Measurements from ENCODE around the gene CACNA1F. TPM values are rescaled to one million over a fixed set of nuclear protein-coding genes. Genes with fewer than 3 reads are reported as not detected.

Gene CACNA1F
- total RNA-seq = under 1 TPM; 0.16 to 0.19 TPM
- 0.24 TPM for polyA plus RNA-seq (ENCODE audit: insufficient read depth, low read depth, low replicate concordance)
- long read RNA-seq, donor 1 = 0 reads
- long read RNA-seq, donor 2 = 0 reads

DNA sequence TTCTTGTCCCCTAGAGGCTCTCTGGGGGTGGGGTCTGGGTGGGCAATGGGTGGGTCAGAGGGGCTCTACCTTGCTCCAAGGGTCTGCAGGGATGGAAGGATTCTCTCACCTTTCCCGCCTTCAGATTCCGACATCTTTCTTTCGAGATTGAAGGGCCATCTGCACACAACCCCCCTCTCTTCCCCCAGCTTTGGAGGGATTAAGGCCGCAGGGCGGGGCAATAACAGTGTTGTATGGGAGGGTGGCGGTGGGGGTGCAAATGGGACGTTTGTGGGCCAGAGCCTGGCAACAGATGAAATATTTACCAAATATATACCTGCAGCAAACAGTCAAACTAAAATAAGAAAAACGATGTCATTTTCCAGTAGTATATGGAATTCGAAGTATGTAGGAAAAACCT is at the start of gene CACNA1F:
CACNA1F (minus strand) TSS at position 165 of the 400 bp plus-strand sequence; CDS start at position 134, 31 bp downstream.
- Histone ChIP-seq H3K27me3 (no peaks in the 10 kb centered on the region), H3K27ac (no peak within 1 kb of the TSS), H3K36me3 (ENCODE audit: low read depth, missing control alignments) (no peaks in the 10 kb centered on the region), H3K4me1 (no peaks in the 10 kb centered on the region), H3K9me3 (no peaks in the 10 kb centered on the region), H3K4me3 (no peak within 1 kb of the TSS)
- intact Hi-C loops (cut with DNase I; ENCODE audit: low total_unique reads) = no loop called here
- 59 to 74% methylated on average over 6 to 9 of the region's 9 CpGs for WGBS, 2 donors
- DNase-seq = no peak
- TF ChIP-seq POLR2A (IDR thresholded peaks at IDR 0.05) = no peak
- TF ChIP-seq, protein P1, sequence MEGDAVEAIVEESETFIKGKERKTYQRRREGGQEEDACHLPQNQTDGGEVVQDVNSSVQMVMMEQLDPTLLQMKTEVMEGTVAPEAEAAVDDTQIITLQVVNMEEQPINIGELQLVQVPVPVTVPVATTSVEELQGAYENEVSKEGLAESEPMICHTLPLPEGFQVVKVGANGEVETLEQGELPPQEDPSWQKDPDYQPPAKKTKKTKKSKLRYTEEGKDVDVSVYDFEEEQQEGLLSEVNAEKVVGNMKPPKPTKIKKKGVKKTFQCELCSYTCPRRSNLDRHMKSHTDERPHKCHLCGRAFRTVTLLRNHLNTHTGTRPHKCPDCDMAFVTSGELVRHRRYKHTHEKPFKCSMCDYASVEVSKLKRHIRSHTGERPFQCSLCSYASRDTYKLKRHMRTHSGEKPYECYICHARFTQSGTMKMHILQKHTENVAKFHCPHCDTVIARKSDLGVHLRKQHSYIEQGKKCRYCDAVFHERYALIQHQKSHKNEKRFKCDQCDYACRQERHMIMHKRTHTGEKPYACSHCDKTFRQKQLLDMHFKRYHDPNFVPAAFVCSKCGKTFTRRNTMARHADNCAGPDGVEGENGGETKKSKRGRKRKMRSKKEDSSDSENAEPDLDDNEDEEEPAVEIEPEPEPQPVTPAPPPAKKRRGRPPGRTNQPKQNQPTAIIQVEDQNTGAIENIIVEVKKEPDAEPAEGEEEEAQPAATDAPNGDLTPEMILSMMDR (IDR thresholded peaks at IDR 0.05) = no peak

DNA sequence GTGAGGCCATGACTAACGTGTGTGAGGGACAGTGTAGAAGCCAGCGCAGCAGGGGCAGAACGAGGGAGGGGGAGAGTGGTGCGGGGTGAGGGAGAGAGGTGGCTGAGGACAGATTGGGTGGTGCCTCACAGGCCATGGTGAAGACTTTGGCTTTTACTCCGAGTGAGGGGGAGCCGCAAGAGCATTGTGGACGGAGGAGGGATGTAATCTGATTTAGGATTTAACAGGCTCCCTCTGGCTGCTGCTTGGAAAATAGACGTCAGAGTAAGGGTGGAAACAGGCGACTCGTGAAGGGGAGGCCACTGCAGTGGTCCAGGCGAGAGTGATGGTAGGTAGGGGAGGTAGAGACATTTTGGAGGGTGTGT is 49.5 kb upstream of the CACNA1F start:
- peak; percentile 38 for DNase-seq
- no peaks in the 10 kb centered on the region for H3K27me3 ChIP-seq
- TF ChIP-seq, protein P1 (IDR thresholded peaks at IDR 0.05) = peak in 1 of 3 experiments; percentile 9
- no peak for TF ChIP-seq POLR2A (IDR thresholded peaks at IDR 0.05)
- no peak overlapping the region for H3K4me3 ChIP-seq
- no peaks in the 10 kb centered on the region for H3K4me1 ChIP-seq
- 19 to 51% methylated on average over 11 of the region's 11 CpGs for WGBS, 2 donors
- H3K27ac ChIP-seq = no peak overlapping the region
- intact Hi-C loops (cut with DNase I; ENCODE audit: low total_unique reads) = no loop called here
- no peaks in the 10 kb centered on the region for H3K36me3 ChIP-seq (ENCODE audit: low read depth, missing control alignments)
- H3K9me3 ChIP-seq = no peaks in the 10 kb centered on the region

DNA sequence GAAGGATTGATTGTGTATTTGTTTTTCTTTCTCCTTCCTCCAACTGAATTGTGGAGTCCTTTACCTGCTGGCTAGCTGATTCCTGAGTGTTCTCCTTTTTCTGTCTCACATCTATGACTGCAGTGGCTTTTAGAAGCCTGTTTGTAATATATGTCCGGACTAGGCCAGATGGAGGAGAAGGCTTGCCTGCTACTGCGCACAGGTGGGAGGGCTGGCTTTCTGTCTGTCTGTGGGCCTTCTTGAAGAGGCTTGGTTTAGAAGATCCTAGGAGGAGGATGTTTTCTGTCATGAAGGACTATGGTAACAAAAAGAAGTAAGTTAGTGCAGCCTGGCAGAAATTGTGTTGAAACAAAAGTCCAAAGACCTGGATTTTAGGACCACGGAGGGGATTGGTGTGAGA is 44.9 kb upstream of the CACNA1F start:
- no peak for TF ChIP-seq POLR2A (IDR thresholded peaks at IDR 0.05)
- TF ChIP-seq, protein P1 (IDR thresholded peaks at IDR 0.05) = no peak
- Histone ChIP-seq H3K4me3 (no peak overlapping the region), H3K36me3 (ENCODE audit: low read depth, missing control alignments) (no peaks in the 10 kb centered on the region), H3K27ac (peak overlapping the region in 1 of 2 donors; percentile 55), H3K27me3 (no peaks in the 10 kb centered on the region), H3K9me3 (no peaks in the 10 kb centered on the region), H3K4me1 (no peaks in the 10 kb centered on the region)
- intact Hi-C loops (cut with DNase I; ENCODE audit: low total_unique reads) = no loop called here
- no peak for DNase-seq
- WGBS, 2 donors = 78 to 87% methylated on average over 3 of the region's 3 CpGs

DNA sequence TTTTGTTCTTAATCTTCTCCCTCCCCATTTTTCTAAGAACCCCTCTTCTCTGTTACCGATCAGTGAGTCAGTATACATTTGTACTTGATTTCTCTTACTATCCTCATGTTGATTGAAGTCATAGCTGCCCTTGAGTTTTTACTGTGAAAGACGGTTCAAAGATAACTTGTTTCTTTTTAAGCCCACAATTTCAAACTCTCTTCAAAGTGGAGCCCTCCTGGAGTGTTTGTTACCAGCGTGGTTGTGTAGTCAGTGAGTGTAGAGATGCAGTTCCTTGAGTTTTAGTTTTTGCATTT is 44.3 kb upstream of the CACNA1F start:
- WGBS, 2 donors = 47 to 56% methylated on average over 3 of the region's 3 CpGs
- no peaks in the 10 kb centered on the region for H3K4me1 ChIP-seq
- peak overlapping the region in 1 of 2 donors; percentile 55 for H3K27ac ChIP-seq
- no peaks in the 10 kb centered on the region for H3K36me3 ChIP-seq (ENCODE audit: low read depth, missing control alignments)
- no peak overlapping the region for H3K4me3 ChIP-seq
- intact Hi-C loops (cut with DNase I; ENCODE audit: low total_unique reads) = no loop called here
- no peak for TF ChIP-seq POLR2A (IDR thresholded peaks at IDR 0.05)
- TF ChIP-seq, protein P1 (IDR thresholded peaks at IDR 0.05) = no peak
- no peaks in the 10 kb centered on the region for H3K27me3 ChIP-seq
- DNase-seq = no peak
- no peaks in the 10 kb centered on the region for H3K9me3 ChIP-seq
